HCT116 (cell line): ENCODE measurements around the gene CHAF1A.

Experiments
- EZH2 ChIP-seq: fragments of 200-600 bp; sonication (generic); IDR thresholded peaks from 2 replicates; pipeline ENCODE4 v1.6.1; 2017; ENCODE audit warnings: antibody characterized with exemption, mixed run types
- JUND ChIP-seq: IDR thresholded peaks from 2 replicates; pipeline ENCODE4 v1.6.1; 2012
- SIN3A ChIP-seq: IDR thresholded peaks from 2 replicates; pipeline ENCODE4 v1.6.1; 2012; ENCODE audit warnings: low read depth
- TF ChIP-seq, protein P1 (sequence below), 3 experiments: fragments of 200-600 bp in 1 of 3; sonication (generic) in 1 of 3; IDR thresholded peaks in 2 of 3; conservative IDR thresholded peaks in 1 of 3; 2 replicates each; pipeline ENCODE4 v1.5.1; 2012 to 2017; ENCODE audit warnings: low read depth in 2 of 3, low read length in 2 of 3, antibody characterized with exemption in 1 of 3, borderline replicate concordance in 1 of 3, control low read depth in 1 of 3, mild to moderate bottlenecking in 1 of 3, mixed read lengths in 1 of 3, mixed run types in 1 of 3, moderate library complexity in 1 of 3; ENCODE audit not compliant: insufficient read depth in 1 of 3
- TF ChIP-seq, protein P2 (sequence below): IDR thresholded peaks from 2 replicates; pipeline ENCODE4 v1.6.1; 2012

DNA sequence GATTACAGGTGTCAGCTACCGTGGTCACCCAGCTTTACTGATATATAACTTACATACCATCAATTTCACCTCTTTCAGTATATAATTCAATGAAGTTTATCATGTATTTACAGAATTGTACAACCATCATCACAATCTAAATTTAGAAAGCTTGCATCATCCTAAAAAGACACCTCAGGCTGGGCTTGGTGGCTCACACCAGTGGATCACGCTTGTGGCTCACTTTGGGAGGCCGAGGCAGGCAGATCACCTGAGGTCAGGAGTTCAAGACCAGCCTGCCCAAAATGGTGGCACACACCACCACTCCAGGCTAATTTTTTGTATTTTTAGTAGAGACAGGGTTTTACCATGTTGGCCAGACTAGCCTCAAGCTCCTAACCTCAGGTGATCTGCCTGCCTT, 65.4 kb downstream of the CHAF1A start:
- no peak for TF ChIP-seq SIN3A
- TF ChIP-seq JUND: no peak
- TF ChIP-seq, protein P1, sequence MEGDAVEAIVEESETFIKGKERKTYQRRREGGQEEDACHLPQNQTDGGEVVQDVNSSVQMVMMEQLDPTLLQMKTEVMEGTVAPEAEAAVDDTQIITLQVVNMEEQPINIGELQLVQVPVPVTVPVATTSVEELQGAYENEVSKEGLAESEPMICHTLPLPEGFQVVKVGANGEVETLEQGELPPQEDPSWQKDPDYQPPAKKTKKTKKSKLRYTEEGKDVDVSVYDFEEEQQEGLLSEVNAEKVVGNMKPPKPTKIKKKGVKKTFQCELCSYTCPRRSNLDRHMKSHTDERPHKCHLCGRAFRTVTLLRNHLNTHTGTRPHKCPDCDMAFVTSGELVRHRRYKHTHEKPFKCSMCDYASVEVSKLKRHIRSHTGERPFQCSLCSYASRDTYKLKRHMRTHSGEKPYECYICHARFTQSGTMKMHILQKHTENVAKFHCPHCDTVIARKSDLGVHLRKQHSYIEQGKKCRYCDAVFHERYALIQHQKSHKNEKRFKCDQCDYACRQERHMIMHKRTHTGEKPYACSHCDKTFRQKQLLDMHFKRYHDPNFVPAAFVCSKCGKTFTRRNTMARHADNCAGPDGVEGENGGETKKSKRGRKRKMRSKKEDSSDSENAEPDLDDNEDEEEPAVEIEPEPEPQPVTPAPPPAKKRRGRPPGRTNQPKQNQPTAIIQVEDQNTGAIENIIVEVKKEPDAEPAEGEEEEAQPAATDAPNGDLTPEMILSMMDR (IDR thresholded peaks at IDR 0.05 in 2 of 3, conservative IDR thresholded peaks at IDR 0.05 in 1 of 3; ENCODE audit: borderline replicate concordance in 1 of 3, insufficient read depth in 1 of 3, low read depth in 2 of 3, low read length in 2 of 3): no peak
- no peak for TF ChIP-seq EZH2
- TF ChIP-seq, protein P2, sequence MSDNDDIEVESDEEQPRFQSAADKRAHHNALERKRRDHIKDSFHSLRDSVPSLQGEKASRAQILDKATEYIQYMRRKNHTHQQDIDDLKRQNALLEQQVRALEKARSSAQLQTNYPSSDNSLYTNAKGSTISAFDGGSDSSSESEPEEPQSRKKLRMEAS: no peak
